ENCODE measurements around the gene DDX3X.

DNA sequence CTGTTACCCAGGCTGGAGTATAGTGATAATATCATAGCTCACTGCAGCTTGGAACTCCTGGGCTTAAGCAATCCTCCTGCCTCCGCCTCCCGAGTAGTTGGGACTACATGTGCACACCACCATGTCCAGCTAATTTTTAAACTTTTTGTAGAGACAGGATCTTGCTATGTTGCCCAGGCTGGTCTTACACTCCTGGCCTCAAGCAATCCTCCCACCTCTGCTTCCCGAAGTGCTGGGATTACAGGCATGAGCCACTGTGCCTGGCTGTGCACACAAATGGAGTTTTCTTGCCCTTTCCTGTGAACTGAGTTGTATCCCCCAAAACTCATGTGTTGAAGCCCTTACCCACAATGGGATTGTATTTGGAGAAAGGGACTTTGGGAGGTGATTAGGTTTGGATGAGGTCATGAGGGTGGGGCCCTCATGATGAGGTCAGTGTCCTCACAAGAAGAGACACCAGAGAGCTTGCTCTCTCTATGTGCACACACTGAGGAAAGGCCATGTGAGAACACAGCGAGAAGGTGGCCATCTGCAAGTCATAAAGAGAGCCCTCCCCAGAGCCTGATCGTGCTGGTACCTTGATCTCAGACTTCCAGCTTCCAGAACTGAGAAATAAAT lies 40.1 kb downstream of the DDX3X start:
- TF ChIP-seq, protein P1, sequence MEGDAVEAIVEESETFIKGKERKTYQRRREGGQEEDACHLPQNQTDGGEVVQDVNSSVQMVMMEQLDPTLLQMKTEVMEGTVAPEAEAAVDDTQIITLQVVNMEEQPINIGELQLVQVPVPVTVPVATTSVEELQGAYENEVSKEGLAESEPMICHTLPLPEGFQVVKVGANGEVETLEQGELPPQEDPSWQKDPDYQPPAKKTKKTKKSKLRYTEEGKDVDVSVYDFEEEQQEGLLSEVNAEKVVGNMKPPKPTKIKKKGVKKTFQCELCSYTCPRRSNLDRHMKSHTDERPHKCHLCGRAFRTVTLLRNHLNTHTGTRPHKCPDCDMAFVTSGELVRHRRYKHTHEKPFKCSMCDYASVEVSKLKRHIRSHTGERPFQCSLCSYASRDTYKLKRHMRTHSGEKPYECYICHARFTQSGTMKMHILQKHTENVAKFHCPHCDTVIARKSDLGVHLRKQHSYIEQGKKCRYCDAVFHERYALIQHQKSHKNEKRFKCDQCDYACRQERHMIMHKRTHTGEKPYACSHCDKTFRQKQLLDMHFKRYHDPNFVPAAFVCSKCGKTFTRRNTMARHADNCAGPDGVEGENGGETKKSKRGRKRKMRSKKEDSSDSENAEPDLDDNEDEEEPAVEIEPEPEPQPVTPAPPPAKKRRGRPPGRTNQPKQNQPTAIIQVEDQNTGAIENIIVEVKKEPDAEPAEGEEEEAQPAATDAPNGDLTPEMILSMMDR (IDR thresholded peaks at IDR 0.05): no peak
- no peak for TF ChIP-seq POLR2A (IDR thresholded peaks at IDR 0.05)

All from lower leg skin (tissue), 3 donors.